Psoas muscle (tissue), 8 donors: ENCODE measurements around the gene TAF12. TPM values are rescaled to one million over a fixed set of nuclear protein-coding genes. Genes with fewer than 3 reads are reported as not detected.
"Not testable (repeated sequence)": the region's sequence is repeated elsewhere in the genome, so short reads cannot be mapped to it uniquely, and the experiment has no call there.

ENCODE experiments used
- ATAC-seq, 4 donors: fragments of 200-7000 bp; cut with Tn5 transposase; one replicate each; pipeline ENCODE4 v1.9.1; 2020; ENCODE audit warnings: moderate library complexity in 3 of 4, mild to moderate bottlenecking in 2 of 4
- DNase-seq, 2 donors: peaks; one replicate each; pipeline ENCODE4 v3.0.0-alpha.2; 2020
- H3K27ac ChIP-seq: fragments of 200-600 bp; one replicate; pipeline ENCODE4 v1.8.0; 2022
- H3K27me3 ChIP-seq, 3 donors: fragments of 200-600 bp in 1 of 3; one replicate each; pipeline versions ENCODE4 v1.6.1 to v1.8.0; 2013 to 2022; ENCODE audit warnings: low read length in 2 of 3, mild to moderate bottlenecking in 2 of 3, moderate library complexity in 1 of 3; ENCODE audit not compliant: insufficient read depth in 3 of 3
- H3K36me3 ChIP-seq, 2 donors: fragments of 200-600 bp in 1 of 2; one replicate each; pipeline versions ENCODE4 v1.6.1 to v1.8.0; 2013 to 2022; ENCODE audit warnings: low read depth in 1 of 2, mild to moderate bottlenecking in 1 of 2, moderate library complexity in 1 of 2; ENCODE audit not compliant: insufficient read depth in 1 of 2
- H3K4me1 ChIP-seq: fragments of 200-600 bp; one replicate; pipeline ENCODE4 v1.8.0; 2022
- H3K4me3 ChIP-seq: fragments of 200-600 bp; one replicate; pipeline ENCODE4 v1.8.0; 2022; ENCODE audit warnings: mild to moderate bottlenecking
- H3K9me3 ChIP-seq: fragments of 200-600 bp; one replicate; pipeline ENCODE4 v1.8.0; 2022
- WGBS, 3 donors: extraction: QIAGEN DNeasy Blood & Tissue Kit; methylation state at CpG; one replicate each; pipeline versions ENCODE4 v1.1.6 to v1.1.7; 2013; 5-methylcytosine and 5-hydroxymethylcytosine counted together
- intact Hi-C, 2 donors: fragments of 100-400 bp; cut with DNase I; formaldehyde crosslinking; loops; one replicate each; pipeline versions ENCODE4 v1.11.0 to v1.14.2; 2022
- polyA plus RNA-seq, 3 donors: library from polyadenylated mRNA; stranded (reverse); fragments of 200-250 nt; gene quantifications; one replicate each; pipeline ENCODE4 v1.2.3, GENCODE V29; 2013
- total RNA-seq, 4 donors: library from RNA; stranded (reverse); fragmentation: NEBNext Ultra II Directional in 2 of 4; extraction: Animal tissue kit (Norgen Biotek cat#: 25700) in 2 of 4; gene quantifications; one replicate each; pipeline versions ENCODE4 v1.2.1 to v1.2.4, GENCODE V29; 2021 to 2023
- TF ChIP-seq, protein P1 (sequence below): fragments of 200-600 bp; IDR thresholded peaks from one replicate; pipeline ENCODE4 v1.8.0; 2022; ENCODE audit warnings: antibody characterized with exemption
- donor health status: healthy with polysubstance abuse.
- donor health status: DM: no; HTN: no; CAD: no; lungs with moderate emphysema.
- donor health status: Bipolar disorder and iron deficiency.
- donor health status: healthy.
- donor health status: DM: yes; HTN: yes; CAD: no.
- donor health status: DM: no; HTN: no; CAD: no.
- donor health status: DM: no; HTN: no; CAD: no.
- donor health status: DM: yes; HTN: yes; CAD: no.

TAF12 gene
- total and polyA plus RNA-seq, 7 donors = 24.4 to 54.0 (median 30.3) TPM

DNA sequence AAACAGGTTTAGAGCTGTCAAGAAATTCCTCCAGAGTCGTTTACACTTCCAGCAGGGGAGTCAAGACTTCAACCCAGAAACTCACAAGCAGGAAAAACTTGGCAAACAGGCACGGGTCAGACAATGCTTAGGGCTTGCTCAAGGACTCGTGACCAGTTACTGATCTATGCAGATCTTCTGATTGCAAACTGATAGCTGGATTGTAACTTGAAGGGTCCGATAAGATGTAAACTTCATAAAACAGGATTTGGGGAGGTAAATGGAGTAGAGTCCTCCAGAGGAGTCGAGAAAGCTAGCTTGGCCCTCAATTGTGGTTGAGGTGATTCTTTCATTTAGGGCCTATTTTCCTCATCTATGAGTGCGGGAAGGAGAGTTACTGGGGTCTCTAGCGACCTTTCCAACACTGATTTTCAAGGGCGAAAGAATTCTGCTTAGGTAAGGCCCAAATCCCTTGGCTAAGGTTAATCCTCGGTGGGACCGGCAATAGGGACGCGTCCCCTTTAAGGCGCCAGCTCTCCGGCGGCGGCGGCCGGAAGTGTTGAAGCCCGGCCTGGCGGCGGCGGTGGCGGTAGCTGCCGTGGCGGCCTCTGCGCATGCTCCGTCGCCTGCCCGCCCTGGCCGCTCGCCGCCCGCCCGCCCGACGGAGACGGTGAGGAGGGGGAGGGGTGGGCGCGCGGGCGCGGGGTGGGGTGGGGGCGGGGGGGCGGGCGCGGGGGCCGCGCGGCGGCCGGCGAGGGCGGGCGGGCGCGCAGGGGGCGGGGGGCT, 25.5 kb upstream of the TAF12 start, which contains the start of gene GMEB1:
TSS of gene GMEB1 (plus strand) at position 594 of the 765 bp plus-strand sequence. CDS start 14,829 bp downstream, outside the sequence.
- ATAC-seq (peak; percentile 91 to 95 (median 94)), DNase-seq (peak; percentile 87 to 95)
- WGBS, 3 donors = 1 to 2% (median 1%) methylated on average over 18 to 50 of the region's 57 CpGs
- TF ChIP-seq, protein P1, sequence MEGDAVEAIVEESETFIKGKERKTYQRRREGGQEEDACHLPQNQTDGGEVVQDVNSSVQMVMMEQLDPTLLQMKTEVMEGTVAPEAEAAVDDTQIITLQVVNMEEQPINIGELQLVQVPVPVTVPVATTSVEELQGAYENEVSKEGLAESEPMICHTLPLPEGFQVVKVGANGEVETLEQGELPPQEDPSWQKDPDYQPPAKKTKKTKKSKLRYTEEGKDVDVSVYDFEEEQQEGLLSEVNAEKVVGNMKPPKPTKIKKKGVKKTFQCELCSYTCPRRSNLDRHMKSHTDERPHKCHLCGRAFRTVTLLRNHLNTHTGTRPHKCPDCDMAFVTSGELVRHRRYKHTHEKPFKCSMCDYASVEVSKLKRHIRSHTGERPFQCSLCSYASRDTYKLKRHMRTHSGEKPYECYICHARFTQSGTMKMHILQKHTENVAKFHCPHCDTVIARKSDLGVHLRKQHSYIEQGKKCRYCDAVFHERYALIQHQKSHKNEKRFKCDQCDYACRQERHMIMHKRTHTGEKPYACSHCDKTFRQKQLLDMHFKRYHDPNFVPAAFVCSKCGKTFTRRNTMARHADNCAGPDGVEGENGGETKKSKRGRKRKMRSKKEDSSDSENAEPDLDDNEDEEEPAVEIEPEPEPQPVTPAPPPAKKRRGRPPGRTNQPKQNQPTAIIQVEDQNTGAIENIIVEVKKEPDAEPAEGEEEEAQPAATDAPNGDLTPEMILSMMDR = no peak
- intact Hi-C loops = loop anchor here in 1 of 2 donors (2.0 kb wide), 1 partner anchor 20 kb away; the partner anchor contains the start of gene RNU11
- H3K4me1 ChIP-seq = peaks cover 5% of the 10 kb centered on the region
- no peaks in the 10 kb centered on the region for H3K27me3 ChIP-seq
- peak within 1 kb of the TSS; percentile 82 for H3K4me3 ChIP-seq
- H3K36me3 ChIP-seq = no peaks in the 10 kb centered on the region
- peak within 1 kb of the TSS; percentile 99 for H3K27ac ChIP-seq
- H3K9me3 ChIP-seq = no peaks in the 10 kb centered on the region

DNA sequence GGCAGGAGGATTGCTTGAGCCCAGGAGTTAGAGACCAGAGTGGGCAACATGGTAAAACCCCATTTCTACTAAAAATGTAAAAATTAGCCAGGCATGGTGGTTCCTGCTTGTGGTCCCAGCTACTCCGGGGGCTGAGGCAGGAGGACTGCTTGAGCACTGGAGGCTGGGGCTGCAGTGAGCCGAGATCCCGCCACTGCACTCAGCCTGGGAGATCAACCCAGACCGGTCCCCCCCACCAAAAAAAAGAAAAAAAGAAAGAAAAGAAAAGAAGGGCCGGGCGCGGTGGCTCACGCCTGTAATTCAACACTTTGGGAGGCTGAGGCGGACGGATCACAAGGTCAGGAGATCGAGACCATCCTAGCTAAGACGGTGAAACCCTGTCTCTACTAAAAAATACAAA, 23.9 kb upstream of the TAF12 start:
- TF ChIP-seq, protein P1 = no peak
- H3K4me3 ChIP-seq = no peak overlapping the region
- H3K27ac ChIP-seq = no peak overlapping the region
- no peaks in the 10 kb centered on the region for H3K36me3 ChIP-seq
- H3K27me3 ChIP-seq = no peaks in the 10 kb centered on the region
- WGBS, 3 donors = 95 to 97% (median 96%) methylated on average over 12 of the region's 12 CpGs
- no peak for ATAC-seq
- intact Hi-C loops = no loop called here
- H3K4me1 ChIP-seq = peaks cover 5% of the 10 kb centered on the region
- H3K9me3 ChIP-seq = no peaks in the 10 kb centered on the region
- no peak for DNase-seq

- ATAC-seq (no peak), DNase-seq (no peak)
- TF ChIP-seq, protein P1 = no peak
- Histone ChIP-seq H3K4me3 (no peak overlapping the region), H3K4me1 (peaks cover 5% of the 10 kb centered on the region), H3K27ac (no peak overlapping the region), H3K9me3 (no peaks in the 10 kb centered on the region), H3K27me3 (no peaks in the 10 kb centered on the region), H3K36me3 (no peaks in the 10 kb centered on the region)
- intact Hi-C loops = no loop called here
- WGBS, 3 donors = 64 to 70% (median 70%) methylated on average over 7 of the region's 7 CpGs
Measured at GRCh38 chr1:28663871-28664470, 21.1 kb upstream of the TAF12 start.

- Histone ChIP-seq H3K4me1 (peaks cover 4% of the 10 kb centered on the region), H3K36me3 (no peaks in the 10 kb centered on the region), H3K9me3 (no peaks in the 10 kb centered on the region), H3K27me3 (no peaks in the 10 kb centered on the region), H3K27ac (no peak overlapping the region), H3K4me3 (no peak overlapping the region)
- ATAC-seq = peak in 1 of 4 donors; percentile 17
- WGBS, 3 donors = 90 to 93% (median 90%) methylated on average over 6 of the region's 6 CpGs
- no peak for DNase-seq
- intact Hi-C loops = no loop called here
- TF ChIP-seq, protein P1 = no peak
Measured at GRCh38 chr1:28656335-28656734, 13.5 kb upstream of the TAF12 start.

DNA sequence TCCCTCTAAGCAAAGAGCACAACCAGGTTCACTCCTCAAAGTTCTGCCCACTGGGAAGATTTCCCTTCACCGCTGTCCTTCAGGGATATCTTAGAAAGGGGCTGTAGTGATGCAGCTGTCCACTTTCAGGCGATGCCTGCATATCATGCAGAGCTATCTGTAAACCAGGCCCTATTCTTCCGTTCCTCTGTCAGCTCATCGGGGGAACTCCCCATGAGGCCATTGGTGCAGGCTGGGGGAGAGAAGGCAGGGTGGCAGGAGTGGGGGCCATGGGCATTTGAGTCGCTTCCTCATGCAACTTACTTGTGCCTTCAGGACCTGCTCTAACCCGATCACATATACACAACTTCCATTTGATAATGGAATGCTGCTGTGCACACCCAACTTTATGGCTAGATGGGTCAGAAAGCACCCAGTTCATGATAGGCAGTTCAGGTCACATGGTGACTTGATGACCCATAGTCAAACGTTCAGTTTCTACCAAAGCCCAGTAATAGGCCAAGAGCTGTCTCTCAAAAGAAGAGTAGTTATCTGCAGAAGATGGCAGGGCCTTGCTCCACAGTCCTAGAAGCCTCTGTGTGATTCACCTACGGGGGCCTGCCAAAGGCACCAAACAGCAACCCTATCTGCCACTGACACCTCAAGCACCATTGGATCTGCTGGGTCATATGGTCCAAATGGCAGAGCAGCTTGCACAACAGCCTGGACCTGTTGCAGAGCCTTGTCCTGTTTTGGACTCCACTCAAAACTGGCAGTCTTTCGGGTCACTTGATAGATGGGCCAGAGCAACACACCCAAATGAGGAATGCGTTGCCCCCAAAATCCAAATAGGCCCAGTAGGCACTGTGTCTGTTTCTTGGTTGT, 12.8 kb upstream of the TAF12 start:
- H3K27ac ChIP-seq, intact Hi-C loops, H3K4me3 ChIP-seq, H3K27me3 ChIP-seq, H3K9me3 ChIP-seq, H3K4me1 ChIP-seq, H3K36me3 ChIP-seq: not testable (repeated sequence)
- WGBS, 3 donors = 74 to 77% (median 74%) methylated on average over 10 of the region's 10 CpGs
- DNase-seq (peak in 1 of 2 donors; percentile 74), ATAC-seq (peak in 3 of 4 donors; percentile 49 to 76 (median 74))

GRCh38 chr1:28653870-28654269, 11.0 kb upstream of the TAF12 start:
- H3K9me3 ChIP-seq, H3K27ac ChIP-seq, H3K4me1 ChIP-seq, H3K4me3 ChIP-seq, H3K36me3 ChIP-seq, H3K27me3 ChIP-seq, ATAC-seq, DNase-seq, intact Hi-C loops: not testable (repeated sequence)
- 50 to 56% (median 53%) methylated on average over 3 of the region's 3 CpGs for WGBS, 3 donors

GRCh38 chr1:28653063-28653462, 10.2 kb upstream of the TAF12 start:
- H3K4me1 ChIP-seq = not testable (repeated sequence)
- WGBS, 3 donors = 82 to 89% (median 84%) methylated on average over 13 of the region's 13 CpGs

More at GRCh38 chr1:28653063-28653462, 10.2 kb upstream of the TAF12 start:
- H3K9me3 ChIP-seq, H3K27me3 ChIP-seq, H3K27ac ChIP-seq, ATAC-seq, DNase-seq, intact Hi-C loops, H3K4me3 ChIP-seq, H3K36me3 ChIP-seq: not testable (repeated sequence)
